ENCODE measurements around the gene PDE4B.
"Not testable (repeated sequence)": the region's sequence is repeated elsewhere in the genome, so short reads cannot be mapped to it uniquely, and the experiment has no call there.

The PDE4B gene

GRCh38 chr1:66402194-66402593, 609.5 kb downstream of the PDE4B start:
- DNase-seq: no peak

GRCh38 chr1:66403007-66403731, 610.5 kb downstream of the PDE4B start:
- peak in 1 of 3 donors; percentile 35 for DNase-seq

- no peak for DNase-seq
Observed at GRCh38 chr1:66405061-66405460, 612.4 kb downstream of the PDE4B start.

- DNase-seq: not testable (repeated sequence)
Observed at GRCh38 chr1:66411449-66411848, 618.8 kb downstream of the PDE4B start.

- no peak for DNase-seq
Observed at GRCh38 chr1:66412704-66413103, 620.0 kb downstream of the PDE4B start.

GRCh38 chr1:66413136-66413837, 620.6 kb downstream of the PDE4B start:
- DNase-seq: no peak

- DNase-seq: no peak
Observed at GRCh38 chr1:66413838-66414175, 621.1 kb downstream of the PDE4B start.

GRCh38 chr1:66415281-66415680, 622.6 kb downstream of the PDE4B start:
- DNase-seq: peak in 1 of 3 donors; percentile 22

- DNase-seq: peak in 2 of 3 donors; percentile 61 to 65
Observed at GRCh38 chr1:66415866-66416265, 623.2 kb downstream of the PDE4B start.

- DNase-seq: peak; percentile 78 to 84 (median 84)
Observed at GRCh38 chr1:66416295-66416694, 623.6 kb downstream of the PDE4B start.

GRCh38 chr1:66418021-66418420, 625.3 kb downstream of the PDE4B start:
- DNase-seq: no peak

- DNase-seq: peak; percentile 52 to 73 (median 71)
Observed at GRCh38 chr1:66420171-66420570, 627.5 kb downstream of the PDE4B start.

- peak; percentile 49 to 72 (median 55) for DNase-seq
Observed at GRCh38 chr1:66420906-66421305, 628.2 kb downstream of the PDE4B start.

GRCh38 chr1:66422804-66423203, 630.1 kb downstream of the PDE4B start:
- DNase-seq: no peak

Data from suppressor macrophage treated with lipopolysaccharide for 1 hour (primary cell).